GM12865 (cell line): Measurements from ENCODE around the gene ZNG1A.
"Not testable (repeated sequence)": the region's sequence is repeated elsewhere in the genome, so short reads cannot be mapped to it uniquely, and the experiment has no call there.

Experiments used
- DNase-seq: peaks from one replicate; pipeline ENCODE4 v3.0.0; 2010; ENCODE audit warnings: low read depth
- H3K4me3 ChIP-seq: 2 replicates; pipeline ENCODE4 v1.5.1; 2011; ENCODE audit warnings: mild to moderate bottlenecking, low read depth, low read length, control low read depth
- CTCF ChIP-seq: IDR thresholded peaks from 2 replicates; pipeline ENCODE4 v1.5.1; 2011; ENCODE audit warnings: low read length, control low read depth, low read depth, inconsistent platforms; ENCODE audit not compliant: insufficient read depth; ENCODE audit errors: missing control alignments

ZNG1A gene

DNA sequence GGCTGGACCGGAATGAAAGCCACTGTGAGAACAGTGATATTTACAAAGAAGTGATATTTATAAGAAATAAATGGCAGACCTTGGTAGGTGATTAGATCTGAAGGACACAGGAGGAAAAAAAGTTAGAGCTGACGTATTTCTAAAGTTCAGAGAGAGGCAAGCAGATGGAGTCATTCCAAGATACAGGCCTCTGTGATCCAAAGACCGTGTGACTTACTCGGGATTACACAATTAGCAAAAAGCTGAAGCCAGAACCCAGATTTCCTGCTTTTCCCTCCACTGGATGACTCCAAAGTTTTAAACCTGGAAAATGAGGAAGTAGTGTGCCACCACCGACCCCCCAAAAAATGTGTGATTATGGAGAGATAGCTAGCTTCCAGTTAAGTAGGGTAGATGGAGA is 32.7 kb upstream of the ZNG1A start:
- H3K4me3 ChIP-seq, result no peak overlapping the region
- no peak for DNase-seq
- no peak for TF ChIP-seq CTCF

DNA sequence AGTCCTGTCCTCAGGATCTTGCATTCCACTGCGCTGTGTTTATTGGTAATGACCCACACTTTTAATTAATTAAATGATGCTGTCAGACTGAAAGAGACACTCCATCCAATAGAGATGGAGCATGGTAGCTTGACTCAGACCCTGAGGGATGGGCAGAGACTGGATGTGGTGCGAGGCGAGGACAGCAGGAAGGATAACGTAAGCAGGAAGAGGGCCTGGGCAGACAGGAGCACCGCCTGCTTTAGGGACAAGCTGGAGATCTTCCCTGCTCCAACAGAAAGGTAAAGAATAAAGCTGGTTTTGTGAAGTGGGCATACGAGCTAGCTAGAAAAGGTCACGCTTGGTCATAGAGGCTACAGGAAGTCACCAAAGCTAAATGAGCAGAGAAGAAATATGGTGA is 32.2 kb upstream of the ZNG1A start:
- no peak for TF ChIP-seq CTCF
- no peak overlapping the region for H3K4me3 ChIP-seq
- no peak for DNase-seq

- no peak for TF ChIP-seq CTCF
- DNase-seq, result no peak
- no peak overlapping the region for H3K4me3 ChIP-seq
Observed at GRCh38 chr9:209143-209758, 30.4 kb upstream of the ZNG1A start.

- no peak for TF ChIP-seq CTCF
- DNase-seq, result no peak
- H3K4me3 ChIP-seq, result no peak overlapping the region
Observed at GRCh38 chr9:206481-206880, 27.6 kb upstream of the ZNG1A start.

DNA sequence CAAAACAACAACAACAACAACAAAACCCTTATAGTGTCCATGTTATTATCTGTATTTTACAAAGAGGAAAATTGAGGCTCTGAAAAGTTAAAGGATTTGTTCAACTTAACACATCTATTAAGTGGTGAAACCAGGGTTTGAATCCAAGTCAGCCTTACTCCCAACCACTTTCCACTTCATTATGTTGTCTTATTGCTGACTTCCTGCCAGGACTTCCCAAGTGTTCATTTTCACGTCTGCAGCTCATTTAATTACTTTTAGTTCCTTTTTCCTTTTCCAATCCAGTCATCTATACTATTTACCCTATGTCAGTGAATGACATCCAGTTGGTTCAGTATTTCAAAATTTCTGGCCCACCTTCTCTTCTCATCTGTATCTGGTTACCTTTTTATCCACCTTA is 20.7 kb upstream of the ZNG1A start:
- not testable (repeated sequence) for H3K4me3 ChIP-seq, DNase-seq

- H3K4me3 ChIP-seq, result peak overlapping the region; percentile 43
Observed at GRCh38 chr9:178140-178825, 573 bp downstream of the ZNG1A start.

GRCh38 chr9:169757-170156 is 9.1 kb downstream of the ZNG1A start:
- H3K4me3 ChIP-seq, DNase-seq: not testable (repeated sequence)

More at GRCh38 chr9:178140-178825, 573 bp downstream of the ZNG1A start:
- DNase-seq, result not testable (repeated sequence)

DNA sequence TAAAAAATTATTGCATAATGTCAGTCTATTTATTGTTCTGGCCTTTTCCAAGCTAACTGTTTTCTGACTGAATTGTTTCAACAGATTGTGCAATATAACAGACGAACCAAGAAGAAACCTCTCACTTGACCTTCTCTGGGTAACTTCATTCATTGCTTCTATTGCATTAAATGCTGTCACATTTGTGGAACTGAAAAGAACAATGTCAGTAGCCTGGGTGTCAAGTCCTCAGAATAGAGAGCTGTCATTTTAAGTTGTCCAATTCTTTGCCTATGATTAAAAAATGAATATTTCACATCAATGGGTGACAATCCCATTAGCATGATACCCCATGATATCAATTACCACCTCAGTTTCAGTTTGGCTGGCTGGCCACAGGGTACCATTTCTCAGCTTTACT is 19.0 kb downstream of the ZNG1A start:
- H3K4me3 ChIP-seq, DNase-seq: not testable (repeated sequence)

DNA sequence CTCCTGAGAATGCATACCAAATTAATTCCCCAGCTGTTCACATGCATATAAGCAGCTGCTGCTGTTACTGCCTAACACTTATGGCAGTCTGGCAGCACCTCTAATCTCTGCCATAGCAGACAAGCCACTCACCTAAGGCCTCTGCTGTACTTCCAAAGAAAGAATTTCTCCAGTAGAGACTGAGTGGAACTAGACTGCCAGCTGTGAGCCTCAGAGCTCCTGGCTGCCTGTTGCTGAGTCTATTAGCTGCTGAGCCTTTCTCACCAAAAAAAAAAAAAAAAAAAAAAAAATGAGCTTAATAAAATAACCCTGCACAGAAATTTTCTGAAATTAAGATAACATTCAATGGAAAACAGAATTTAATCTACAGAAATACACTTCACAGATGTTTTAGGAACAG is 27.7 kb downstream of the ZNG1A start:
- DNase-seq, H3K4me3 ChIP-seq: not testable (repeated sequence)

DNA sequence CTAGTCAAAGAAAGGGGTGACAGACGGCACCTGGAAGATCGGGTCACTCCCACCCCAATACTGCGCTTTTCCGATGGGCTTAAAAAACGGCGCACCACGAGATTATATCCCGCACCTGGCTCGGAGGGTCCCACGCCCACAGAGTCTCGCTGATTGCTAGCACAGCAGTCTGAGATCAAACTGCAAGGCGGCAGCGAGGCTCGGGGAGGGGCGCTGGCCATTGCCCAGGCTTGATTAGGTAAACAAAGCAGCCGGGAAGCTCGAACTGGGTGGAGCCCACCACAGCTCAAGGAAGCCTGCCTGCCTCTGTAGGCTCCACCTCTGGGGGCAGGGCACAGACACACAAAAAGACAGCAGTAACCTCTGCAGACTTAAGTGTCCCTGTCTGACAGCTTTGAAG is 39.0 kb downstream of the ZNG1A start:
- DNase-seq, H3K4me3 ChIP-seq: not testable (repeated sequence)

- not testable (repeated sequence) for DNase-seq, H3K4me3 ChIP-seq
Observed at GRCh38 chr9:117995-118467, 60.8 kb downstream of the ZNG1A start, which contains the start of gene FOXD4. Gene FOXD4 (minus strand): TSS chr9:118417. CDS start chr9:118119, 298 bp downstream.

DNA sequence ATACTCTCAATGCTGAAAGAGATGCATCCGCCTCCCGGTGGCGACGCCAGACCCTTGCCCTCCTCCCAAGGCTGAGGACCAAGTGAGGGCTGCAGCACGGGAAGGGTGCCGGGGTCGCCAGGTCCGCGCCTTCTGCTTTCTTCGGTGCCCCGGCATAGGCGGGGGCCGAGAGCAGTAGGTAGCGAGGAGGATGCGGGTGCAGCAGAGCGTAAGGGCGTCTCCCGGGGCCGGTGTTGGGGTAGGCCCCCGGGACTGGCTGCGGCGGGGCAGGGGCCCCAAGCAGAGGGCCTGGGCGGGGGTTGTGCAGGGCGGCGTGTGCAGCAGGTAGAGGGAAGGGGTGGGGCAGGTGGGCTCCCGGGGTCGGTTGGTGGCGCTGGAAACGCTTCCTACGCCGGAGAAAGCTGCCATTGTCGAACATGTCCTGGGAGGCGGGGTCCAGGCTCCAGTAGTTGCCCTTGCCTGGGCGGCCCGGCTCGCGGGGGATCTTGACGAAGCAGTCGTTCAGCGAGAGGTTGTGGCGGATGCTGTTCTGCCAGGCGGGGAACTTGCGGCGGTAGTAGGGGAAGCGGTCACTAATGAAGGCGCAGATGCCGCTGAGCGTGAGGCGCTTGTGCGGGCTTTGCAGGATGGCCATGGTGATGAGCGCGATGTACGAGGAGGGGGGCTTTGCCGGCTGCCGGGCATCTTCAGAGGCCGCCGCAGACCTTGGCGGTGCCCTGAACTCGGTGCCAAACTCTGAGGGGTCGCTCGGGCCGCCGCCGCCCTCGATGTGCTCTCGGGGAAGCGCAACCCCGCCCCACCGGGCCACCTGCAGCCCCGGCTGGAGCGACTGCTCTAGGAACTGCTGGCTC is 61.5 kb downstream of the ZNG1A start:
- H3K4me3 ChIP-seq, DNase-seq: not testable (repeated sequence)

DNA sequence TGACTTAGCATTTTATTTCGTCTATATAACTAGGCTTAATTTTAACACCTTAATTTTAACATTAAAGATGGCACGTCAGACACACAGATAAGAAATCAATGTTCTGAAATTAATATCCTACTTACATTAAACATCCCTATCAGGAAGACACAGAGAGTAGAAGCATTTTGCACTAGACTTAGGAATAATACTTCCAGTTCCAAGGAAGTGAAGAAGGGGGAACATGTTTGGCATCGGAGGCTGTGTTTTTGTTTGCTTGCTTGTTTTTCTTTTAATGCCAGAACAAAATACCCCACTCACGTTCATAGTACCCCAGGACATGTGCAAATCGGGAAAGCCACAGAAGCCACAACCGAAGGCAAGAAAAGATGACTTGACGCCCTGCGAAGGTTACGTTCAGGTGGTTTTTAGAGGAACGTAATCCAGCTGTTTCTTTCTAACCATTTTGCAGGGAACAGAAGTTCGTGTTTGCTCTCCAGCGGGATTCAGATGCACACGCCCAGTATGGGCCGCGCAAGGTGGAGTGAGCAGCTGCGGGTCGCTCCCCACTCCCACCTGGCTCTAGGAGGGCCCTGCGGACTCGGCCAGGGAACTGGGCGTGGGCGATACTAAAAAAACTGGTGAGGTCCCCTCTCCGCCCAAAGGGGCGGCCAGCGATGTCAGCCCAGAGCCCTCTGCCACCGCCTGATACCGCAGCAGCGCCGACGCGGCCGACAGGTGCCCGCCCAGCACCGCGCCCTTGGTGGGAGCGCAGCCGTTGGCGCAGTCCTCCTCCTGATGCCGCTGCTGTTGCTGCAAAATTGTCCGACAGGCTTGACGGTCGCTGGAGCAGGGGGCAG is 62.4 kb downstream of the ZNG1A start:
- H3K4me3 ChIP-seq, DNase-seq: not testable (repeated sequence)
